ENCODE data around the gene POU2AF3.

POU2AF3 gene

DNA sequence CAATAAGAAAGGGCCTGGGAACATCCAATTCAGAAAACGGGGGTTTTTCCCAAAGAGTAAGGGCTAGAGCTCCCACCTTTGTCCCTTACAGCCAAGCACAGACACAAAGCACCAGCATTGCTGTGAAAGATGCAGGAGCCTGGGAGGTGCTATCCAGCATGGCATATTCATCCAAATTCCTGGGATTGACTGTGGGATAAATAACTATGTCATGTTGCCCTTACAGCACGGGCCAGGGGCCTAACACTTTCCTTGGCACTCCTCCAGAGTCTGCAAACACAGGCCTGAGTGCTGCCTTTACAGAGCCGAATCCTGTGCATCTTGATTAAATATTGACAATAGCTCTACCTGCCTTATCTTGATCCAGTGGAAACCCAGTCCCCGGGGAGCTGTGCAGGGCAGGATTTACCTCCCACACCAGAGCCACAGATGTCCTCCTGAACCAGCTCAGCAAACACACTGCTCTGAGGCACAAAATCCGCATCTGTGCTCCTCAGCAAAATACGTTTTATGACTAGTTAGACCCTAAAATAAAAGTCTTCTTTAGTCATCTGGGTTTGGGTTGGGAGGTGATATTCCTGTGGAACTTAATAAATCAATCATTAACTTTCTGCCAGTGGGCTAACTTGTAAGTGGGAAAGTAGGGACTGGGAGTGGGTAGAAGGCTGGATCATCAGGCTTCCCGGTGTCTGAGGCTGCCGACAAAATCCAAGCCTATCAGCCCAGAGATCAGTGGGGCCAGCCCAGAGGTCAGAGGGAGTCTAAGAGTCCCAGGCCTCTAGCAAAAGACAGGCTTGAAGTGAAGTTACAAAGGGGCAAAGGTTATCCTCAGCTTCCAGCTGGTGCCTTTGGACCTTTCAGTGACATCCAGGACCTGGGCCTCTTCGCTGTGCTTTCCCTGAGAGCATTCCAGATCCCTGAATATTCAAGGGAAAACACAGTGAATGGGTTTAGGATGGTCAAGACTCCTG is 36.5 kb downstream of the POU2AF3 start:
- TF ChIP-seq MYC (IDR thresholded peaks at IDR 0.05; ENCODE audit: low read depth, low read length) (no peak), POLR2A (IDR thresholded peaks at IDR 0.05; ENCODE audit: extremely low read depth, insufficient read length) (no peak)
- TF ChIP-seq, protein P1, sequence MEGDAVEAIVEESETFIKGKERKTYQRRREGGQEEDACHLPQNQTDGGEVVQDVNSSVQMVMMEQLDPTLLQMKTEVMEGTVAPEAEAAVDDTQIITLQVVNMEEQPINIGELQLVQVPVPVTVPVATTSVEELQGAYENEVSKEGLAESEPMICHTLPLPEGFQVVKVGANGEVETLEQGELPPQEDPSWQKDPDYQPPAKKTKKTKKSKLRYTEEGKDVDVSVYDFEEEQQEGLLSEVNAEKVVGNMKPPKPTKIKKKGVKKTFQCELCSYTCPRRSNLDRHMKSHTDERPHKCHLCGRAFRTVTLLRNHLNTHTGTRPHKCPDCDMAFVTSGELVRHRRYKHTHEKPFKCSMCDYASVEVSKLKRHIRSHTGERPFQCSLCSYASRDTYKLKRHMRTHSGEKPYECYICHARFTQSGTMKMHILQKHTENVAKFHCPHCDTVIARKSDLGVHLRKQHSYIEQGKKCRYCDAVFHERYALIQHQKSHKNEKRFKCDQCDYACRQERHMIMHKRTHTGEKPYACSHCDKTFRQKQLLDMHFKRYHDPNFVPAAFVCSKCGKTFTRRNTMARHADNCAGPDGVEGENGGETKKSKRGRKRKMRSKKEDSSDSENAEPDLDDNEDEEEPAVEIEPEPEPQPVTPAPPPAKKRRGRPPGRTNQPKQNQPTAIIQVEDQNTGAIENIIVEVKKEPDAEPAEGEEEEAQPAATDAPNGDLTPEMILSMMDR (IDR thresholded peaks at IDR 0.05; ENCODE audit: low read depth, low read length): no peak
- TF ChIP-seq, protein P2, sequence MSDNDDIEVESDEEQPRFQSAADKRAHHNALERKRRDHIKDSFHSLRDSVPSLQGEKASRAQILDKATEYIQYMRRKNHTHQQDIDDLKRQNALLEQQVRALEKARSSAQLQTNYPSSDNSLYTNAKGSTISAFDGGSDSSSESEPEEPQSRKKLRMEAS (IDR thresholded peaks at IDR 0.05; ENCODE audit: low read depth, low read length): no peak
- DNase-seq (ENCODE audit: low read depth): no peak
- H3K4me3 ChIP-seq (ENCODE audit: low read depth, low read length): no peak overlapping the region

DNA sequence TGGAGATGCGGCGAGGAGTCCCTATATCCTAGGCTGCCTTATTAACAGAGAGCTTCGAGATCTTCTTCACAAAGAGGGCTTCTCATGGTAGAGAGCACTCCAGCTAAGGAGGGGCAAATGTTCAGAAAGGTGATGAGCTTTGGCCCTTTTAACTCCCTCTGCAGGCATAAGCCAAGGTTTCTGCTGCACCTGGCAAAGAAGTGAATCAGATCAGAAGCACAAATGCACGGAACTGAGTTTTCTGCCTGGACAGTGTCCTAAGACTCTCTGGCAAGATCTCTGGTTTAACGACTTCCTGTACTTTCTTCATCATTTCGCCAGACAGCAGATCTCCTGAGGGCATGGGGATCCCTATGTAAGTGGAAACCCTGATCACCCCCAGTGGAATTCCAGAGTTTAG is 37.2 kb downstream of the POU2AF3 start:
- H3K4me3 ChIP-seq (ENCODE audit: low read depth, low read length): no peak overlapping the region
- peak; percentile 23 for DNase-seq (ENCODE audit: low read depth)
- TF ChIP-seq, protein P2 (IDR thresholded peaks at IDR 0.05; ENCODE audit: low read depth, low read length): no peak
- TF ChIP-seq MYC (IDR thresholded peaks at IDR 0.05; ENCODE audit: low read depth, low read length): no peak
- TF ChIP-seq, protein P1 (IDR thresholded peaks at IDR 0.05; ENCODE audit: low read depth, low read length): no peak
- TF ChIP-seq POLR2A (IDR thresholded peaks at IDR 0.05; ENCODE audit: extremely low read depth, insufficient read length): no peak

DNA sequence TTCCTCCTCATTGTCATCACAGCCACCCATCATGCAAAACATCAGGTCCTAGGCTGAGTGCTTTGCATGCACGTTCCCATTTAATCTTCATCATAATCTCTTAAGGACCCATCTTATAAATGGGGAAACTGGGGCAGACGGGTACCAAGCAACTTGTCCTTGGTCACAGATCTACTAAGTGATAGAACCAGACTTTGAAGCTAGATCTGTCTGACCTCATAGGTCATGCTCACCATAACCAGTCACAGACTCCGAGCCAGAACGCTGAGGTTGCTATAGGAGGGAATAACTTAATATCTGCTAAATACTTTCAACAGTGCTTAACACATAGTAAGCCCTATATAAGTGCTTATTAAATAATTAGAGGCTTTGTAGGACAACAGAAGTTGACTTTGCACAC is 37.7 kb downstream of the POU2AF3 start:
- TF ChIP-seq, protein P2 (IDR thresholded peaks at IDR 0.05; ENCODE audit: low read depth, low read length): no peak
- no peak for TF ChIP-seq POLR2A (IDR thresholded peaks at IDR 0.05; ENCODE audit: extremely low read depth, insufficient read length)
- TF ChIP-seq MYC (IDR thresholded peaks at IDR 0.05; ENCODE audit: low read depth, low read length): no peak
- TF ChIP-seq, protein P1 (IDR thresholded peaks at IDR 0.05; ENCODE audit: low read depth, low read length): no peak
- DNase-seq (ENCODE audit: low read depth): no peak
- no peak overlapping the region for H3K4me3 ChIP-seq (ENCODE audit: low read depth, low read length)

DNA sequence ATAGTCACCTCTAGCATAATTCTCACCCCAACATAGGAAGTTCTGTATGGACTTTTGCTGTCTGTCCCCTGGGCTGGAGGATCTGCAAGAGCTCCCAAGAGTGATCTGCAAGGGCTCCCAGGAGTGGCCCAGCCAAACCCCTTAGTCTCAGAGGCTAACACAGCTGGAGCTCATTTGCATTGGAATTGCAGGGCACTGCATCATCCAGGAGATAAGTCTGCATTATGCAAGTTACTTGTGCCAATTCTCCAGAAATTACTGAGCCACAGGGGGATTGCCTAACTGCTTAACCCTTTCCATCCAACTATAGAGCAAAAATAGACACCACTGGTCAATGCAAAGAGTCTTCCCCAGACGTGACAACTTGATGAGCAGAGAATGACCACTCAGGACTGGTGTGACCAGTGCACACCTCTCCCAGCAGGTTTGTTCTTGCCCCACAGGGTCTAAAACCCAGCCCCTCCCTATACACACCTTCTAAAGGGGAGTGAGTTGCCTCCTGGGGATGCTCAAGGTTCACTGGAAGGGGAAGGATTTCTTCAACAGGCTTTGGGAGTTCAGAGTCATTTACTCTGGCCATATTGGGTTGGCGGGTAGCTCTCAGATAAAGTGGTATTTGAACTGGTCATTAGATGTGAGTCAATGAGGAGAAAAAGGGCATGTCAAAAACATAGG is 38.4 kb downstream of the POU2AF3 start:
- DNase-seq (ENCODE audit: low read depth): peak; percentile 50
- no peak overlapping the region for H3K4me3 ChIP-seq (ENCODE audit: low read depth, low read length)
- no peak for TF ChIP-seq POLR2A (IDR thresholded peaks at IDR 0.05; ENCODE audit: extremely low read depth, insufficient read length)
- no peak for TF ChIP-seq MYC (IDR thresholded peaks at IDR 0.05; ENCODE audit: low read depth, low read length)
- TF ChIP-seq, protein P2 (IDR thresholded peaks at IDR 0.05; ENCODE audit: low read depth, low read length): no peak
- TF ChIP-seq, protein P1 (IDR thresholded peaks at IDR 0.05; ENCODE audit: low read depth, low read length): no peak

DNA sequence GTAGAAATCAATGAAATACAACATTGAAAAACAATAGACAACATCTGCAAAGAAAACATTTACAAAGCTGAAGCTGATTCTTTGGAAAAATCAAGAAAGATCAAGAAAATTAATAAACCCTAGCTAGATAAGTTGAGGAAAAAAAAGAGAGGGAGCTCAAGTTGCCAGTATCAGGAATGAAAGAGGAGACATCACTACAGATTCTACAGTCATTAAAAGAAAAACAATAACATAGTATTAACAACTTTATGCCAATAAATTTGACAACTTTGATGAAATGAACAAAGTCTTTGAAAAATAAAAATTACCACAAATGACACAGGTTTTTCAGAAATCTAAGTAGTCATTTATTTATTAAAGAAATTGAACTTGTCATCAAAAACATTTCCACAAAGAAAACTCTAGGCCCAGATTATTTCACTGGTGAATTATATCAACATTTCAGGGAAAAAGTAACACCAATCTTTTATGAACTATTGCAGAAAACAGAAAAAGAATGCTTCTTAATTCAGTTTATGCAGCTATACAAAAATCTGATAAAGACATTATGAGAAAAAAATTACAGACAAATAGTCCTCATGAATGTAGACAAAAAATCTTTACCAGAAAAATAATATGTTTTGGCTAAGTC is 41.5 kb downstream of the POU2AF3 start:
- DNase-seq (ENCODE audit: low read depth): no peak
- no peak overlapping the region for H3K4me3 ChIP-seq (ENCODE audit: low read depth, low read length)
- TF ChIP-seq MYC (IDR thresholded peaks at IDR 0.05; ENCODE audit: low read depth, low read length) (no peak), POLR2A (IDR thresholded peaks at IDR 0.05; ENCODE audit: extremely low read depth, insufficient read length) (no peak)
- TF ChIP-seq, protein P2 (IDR thresholded peaks at IDR 0.05; ENCODE audit: low read depth, low read length): no peak
- TF ChIP-seq, protein P1 (IDR thresholded peaks at IDR 0.05; ENCODE audit: low read depth, low read length): no peak

All from NB4 (cell line).